HUES64 (cell line): ENCODE measurements around the gene MUC6.

Experiments used
- H3K27ac ChIP-seq: 2 replicates; pipeline ENCODE4 v1.7.0; 2013; ENCODE audit warnings: low read depth, low read length, inconsistent platforms
- H3K27me3 ChIP-seq: 2 replicates; pipeline ENCODE4 v1.6.1; 2013; ENCODE audit warnings: mild to moderate bottlenecking, low read length; ENCODE audit not compliant: insufficient read depth
- H3K36me3 ChIP-seq: 2 replicates; pipeline ENCODE4 v1.6.1; 2013; ENCODE audit warnings: mild to moderate bottlenecking, low read length; ENCODE audit not compliant: insufficient read depth
- H3K4me1 ChIP-seq: 2 replicates; pipeline ENCODE4 v1.6.1; 2013; ENCODE audit warnings: mild to moderate bottlenecking, low read length, moderate library complexity; ENCODE audit not compliant: insufficient read depth
- H3K4me3 ChIP-seq: 2 replicates; pipeline ENCODE4 v1.5.1; 2013; ENCODE audit warnings: mild to moderate bottlenecking, low read length, moderate library complexity
- H3K9ac ChIP-seq: 2 replicates; pipeline ENCODE4 v1.6.1; 2013; ENCODE audit warnings: mild to moderate bottlenecking, low read depth, low read length
- H3K9me3 ChIP-seq: 2 replicates; pipeline ENCODE4 v1.6.1; 2013; ENCODE audit warnings: low read depth, low read length; ENCODE audit not compliant: insufficient read depth
- WGBS: fragments of 150-250, 120-280 bp; methylation state at CpG from one replicate; pipeline ENCODE4 v1.1.7; 2013; ENCODE audit warnings: missing lambda C conversion rate; 5-methylcytosine and 5-hydroxymethylcytosine counted together

Gene MUC6

GRCh38 chr11:1077417-1078119, 41.0 kb upstream of the MUC6 start:
- H3K27ac ChIP-seq: no peak overlapping the region
- H3K9ac ChIP-seq: no peak overlapping the region
- H3K27me3 ChIP-seq: no peaks in the 10 kb centered on the region
- H3K4me3 ChIP-seq: no peak overlapping the region
- no peaks in the 10 kb centered on the region for H3K36me3 ChIP-seq
- no peaks in the 10 kb centered on the region for H3K9me3 ChIP-seq
- no peaks in the 10 kb centered on the region for H3K4me1 ChIP-seq
- WGBS: 90% methylated on average over 33 of the region's 33 CpGs

- Histone ChIP-seq H3K4me1 (no peaks in the 10 kb centered on the region), H3K9ac (no peak overlapping the region), H3K36me3 (no peaks in the 10 kb centered on the region), H3K4me3 (no peak overlapping the region), H3K9me3 (no peaks in the 10 kb centered on the region), H3K27ac (no peak overlapping the region), H3K27me3 (no peaks in the 10 kb centered on the region)
- WGBS: 91% methylated on average over 11 of the region's 11 CpGs
Observed at GRCh38 chr11:1077033-1077416, 40.5 kb upstream of the MUC6 start.

- no peaks in the 10 kb centered on the region for H3K4me1 ChIP-seq
- no peaks in the 10 kb centered on the region for H3K27me3 ChIP-seq
- H3K27ac ChIP-seq: no peak overlapping the region
- H3K9me3 ChIP-seq: no peaks in the 10 kb centered on the region
- H3K4me3 ChIP-seq: no peak overlapping the region
- 85% methylated on average over 18 of the region's 18 CpGs for WGBS
- no peak overlapping the region for H3K9ac ChIP-seq
- no peaks in the 10 kb centered on the region for H3K36me3 ChIP-seq
Observed at GRCh38 chr11:1076061-1076665, 39.6 kb upstream of the MUC6 start.

- Histone ChIP-seq H3K27me3 (no peaks in the 10 kb centered on the region), H3K4me3 (no peak overlapping the region), H3K36me3 (no peaks in the 10 kb centered on the region), H3K9me3 (no peaks in the 10 kb centered on the region), H3K4me1 (no peaks in the 10 kb centered on the region), H3K9ac (no peak overlapping the region), H3K27ac (no peak overlapping the region)
- 93% methylated on average over 28 of the region's 28 CpGs for WGBS
Observed at GRCh38 chr11:1075341-1075911, 38.9 kb upstream of the MUC6 start.

- no peak within 1 kb of the TSS for H3K9ac ChIP-seq
- H3K4me1 ChIP-seq: no peaks in the 10 kb centered on the region
- no peaks in the 10 kb centered on the region for H3K36me3 ChIP-seq
- no peak within 1 kb of the TSS for H3K27ac ChIP-seq
- no peak within 1 kb of the TSS for H3K4me3 ChIP-seq
- WGBS: 86% methylated on average over 32 of the region's 32 CpGs
- no peaks in the 10 kb centered on the region for H3K27me3 ChIP-seq
- no peaks in the 10 kb centered on the region for H3K9me3 ChIP-seq
Observed at GRCh38 chr11:1074244-1075221, 38.0 kb upstream of the MUC6 start, which contains the start of gene MUC2. TSS of gene MUC2 (plus strand) at chr11:1074874.

- Histone ChIP-seq H3K4me3 (no peak overlapping the region), H3K36me3 (no peaks in the 10 kb centered on the region), H3K27me3 (no peaks in the 10 kb centered on the region), H3K9me3 (no peaks in the 10 kb centered on the region), H3K9ac (no peak overlapping the region), H3K27ac (no peak overlapping the region), H3K4me1 (no peaks in the 10 kb centered on the region)
- 94% methylated on average over 11 of the region's 11 CpGs for WGBS
Observed at GRCh38 chr11:1073851-1074243, 37.3 kb upstream of the MUC6 start.

GRCh38 chr11:1073261-1073724, 36.8 kb upstream of the MUC6 start:
- no peaks in the 10 kb centered on the region for H3K4me1 ChIP-seq
- no peaks in the 10 kb centered on the region for H3K27me3 ChIP-seq
- H3K4me3 ChIP-seq: no peak overlapping the region
- H3K27ac ChIP-seq: no peak overlapping the region
- H3K9me3 ChIP-seq: no peaks in the 10 kb centered on the region
- H3K36me3 ChIP-seq: no peaks in the 10 kb centered on the region
- 80% methylated on average over 13 of the region's 13 CpGs for WGBS
- no peak overlapping the region for H3K9ac ChIP-seq

GRCh38 chr11:1072821-1073231, 36.3 kb upstream of the MUC6 start:
- no peak overlapping the region for H3K27ac ChIP-seq
- no peaks in the 10 kb centered on the region for H3K4me1 ChIP-seq
- no peaks in the 10 kb centered on the region for H3K36me3 ChIP-seq
- no peaks in the 10 kb centered on the region for H3K9me3 ChIP-seq
- H3K27me3 ChIP-seq: no peaks in the 10 kb centered on the region
- no peak overlapping the region for H3K4me3 ChIP-seq
- WGBS: 81% methylated on average over 9 of the region's 9 CpGs
- H3K9ac ChIP-seq: no peak overlapping the region

GRCh38 chr11:1072116-1072820, 35.8 kb upstream of the MUC6 start:
- H3K9ac ChIP-seq: no peak overlapping the region
- H3K4me1 ChIP-seq: no peaks in the 10 kb centered on the region
- H3K9me3 ChIP-seq: no peaks in the 10 kb centered on the region
- WGBS: 77% methylated on average over 18 of the region's 18 CpGs
- H3K4me3 ChIP-seq: no peak overlapping the region
- no peak overlapping the region for H3K27ac ChIP-seq
- no peaks in the 10 kb centered on the region for H3K27me3 ChIP-seq
- H3K36me3 ChIP-seq: no peaks in the 10 kb centered on the region

GRCh38 chr11:1071571-1072115, 35.1 kb upstream of the MUC6 start:
- no peaks in the 10 kb centered on the region for H3K4me1 ChIP-seq
- 88% methylated on average over 21 of the region's 21 CpGs for WGBS
- no peak overlapping the region for H3K27ac ChIP-seq
- H3K36me3 ChIP-seq: no peaks in the 10 kb centered on the region
- H3K9ac ChIP-seq: no peak overlapping the region
- no peaks in the 10 kb centered on the region for H3K9me3 ChIP-seq
- H3K27me3 ChIP-seq: no peaks in the 10 kb centered on the region
- no peak overlapping the region for H3K4me3 ChIP-seq
